GM04504 (cell line): ENCODE data around the gene PTPRE.
"Not testable (repeated sequence)": the region's sequence is repeated elsewhere in the genome, so short reads cannot be mapped to it uniquely, and the experiment has no call there.

Source experiments
- DNase-seq: peaks from one replicate; pipeline ENCODE4 v3.0.0-alpha.2; 2012; ENCODE audit warnings: low read depth

The PTPRE gene

GRCh38 chr10:128072941-128073645, 166.2 kb downstream of the PTPRE start:
- DNase-seq, result no peak

GRCh38 chr10:128073890-128074289, 167.0 kb downstream of the PTPRE start:
- no peak for DNase-seq

DNA sequence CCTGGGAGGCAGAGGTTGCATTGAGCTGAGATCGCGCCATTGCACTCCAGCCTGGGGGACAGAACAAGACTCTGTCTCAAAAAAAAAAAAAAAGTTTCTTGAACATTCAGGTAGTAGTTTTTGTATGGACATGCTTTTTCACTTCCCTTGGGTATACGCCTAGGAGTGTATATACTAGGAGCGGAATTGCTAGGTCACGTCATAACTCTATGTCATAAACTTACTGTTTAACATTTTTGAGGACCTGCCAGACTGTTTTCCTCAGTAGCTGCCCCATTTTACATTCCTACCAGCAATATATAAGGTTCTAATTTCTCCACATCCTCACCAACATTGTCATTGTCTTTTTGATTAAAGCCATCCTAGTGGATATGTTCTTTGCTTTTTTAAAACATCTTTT, 167.7 kb downstream of the PTPRE start:
- no peak for DNase-seq

DNA sequence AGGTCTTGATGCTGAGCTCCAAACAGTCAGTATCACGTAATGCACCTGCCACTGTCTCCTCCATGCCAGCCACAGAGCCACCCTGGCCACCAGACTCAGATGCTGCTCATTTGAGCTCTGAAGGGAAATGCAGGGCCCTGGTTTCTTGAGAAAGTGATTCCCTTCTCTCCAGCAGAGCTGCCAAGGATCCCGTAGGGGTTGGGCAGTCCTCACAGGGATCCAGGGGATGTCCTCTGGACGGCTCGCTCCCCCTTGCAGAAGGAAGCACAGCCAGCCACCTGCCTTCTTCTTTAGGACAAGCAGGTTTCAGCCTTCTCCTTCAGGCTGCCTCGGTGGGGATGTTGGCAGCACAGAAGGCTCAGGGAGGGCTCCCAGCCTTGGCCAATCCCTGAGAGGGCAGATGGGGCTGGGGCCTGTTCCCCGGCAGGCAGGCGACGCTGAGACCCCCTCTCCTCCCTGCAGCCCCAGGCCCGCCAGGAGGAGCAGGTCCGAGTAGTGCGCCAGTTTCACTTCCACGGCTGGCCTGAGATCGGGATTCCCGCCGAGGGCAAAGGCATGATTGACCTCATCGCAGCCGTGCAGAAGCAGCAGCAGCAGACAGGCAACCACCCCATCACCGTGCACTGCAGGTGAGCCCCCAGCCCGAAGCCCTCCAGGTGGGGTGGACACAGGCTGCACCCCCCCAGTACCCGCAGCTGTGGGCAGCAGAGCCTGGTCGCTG, 170.4 kb downstream of the PTPRE start:
- no peak for DNase-seq

DNA sequence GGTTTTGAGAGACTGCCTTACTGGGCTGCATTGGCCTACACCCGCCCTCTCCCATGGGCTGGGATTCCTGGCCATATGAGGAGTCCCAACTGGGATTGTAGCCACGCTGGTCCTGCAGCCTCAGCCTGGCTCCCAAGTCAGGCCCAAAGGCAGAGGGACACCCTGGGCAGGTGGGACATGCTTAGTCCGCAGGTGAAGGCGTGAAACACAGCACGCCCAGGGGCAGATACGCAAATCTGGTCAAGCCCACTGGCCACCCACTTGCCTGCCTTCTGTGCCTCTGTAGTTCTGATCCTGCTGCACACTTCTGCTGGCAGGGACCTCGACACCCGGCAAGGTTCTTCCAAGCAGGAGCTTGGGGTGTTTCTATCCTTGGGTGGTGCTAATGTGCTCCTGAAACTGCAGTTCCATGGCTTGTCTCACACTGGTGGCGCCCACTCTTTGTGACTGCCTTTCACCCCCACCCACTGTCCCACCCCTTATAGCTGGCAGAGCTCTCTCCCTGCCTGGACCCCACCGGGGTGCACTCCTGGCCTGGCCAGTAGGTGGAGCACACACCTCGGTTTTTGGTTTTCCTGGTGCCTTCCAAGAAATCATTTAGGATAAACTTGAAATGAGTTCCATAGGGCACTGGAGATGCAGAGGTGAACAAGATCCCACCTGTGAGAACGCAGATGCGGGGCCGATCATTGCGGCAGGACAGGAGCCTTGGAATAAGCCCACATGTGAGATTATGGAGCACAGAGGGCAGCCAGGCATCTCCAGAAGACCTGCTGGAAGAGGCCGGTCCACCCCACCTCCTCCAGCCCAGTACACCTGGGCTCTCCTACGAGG, 171.4 kb downstream of the PTPRE start:
- DNase-seq, result peak; percentile 33

GRCh38 chr10:128080231-128080630, 173.3 kb downstream of the PTPRE start:
- no peak for DNase-seq

DNA sequence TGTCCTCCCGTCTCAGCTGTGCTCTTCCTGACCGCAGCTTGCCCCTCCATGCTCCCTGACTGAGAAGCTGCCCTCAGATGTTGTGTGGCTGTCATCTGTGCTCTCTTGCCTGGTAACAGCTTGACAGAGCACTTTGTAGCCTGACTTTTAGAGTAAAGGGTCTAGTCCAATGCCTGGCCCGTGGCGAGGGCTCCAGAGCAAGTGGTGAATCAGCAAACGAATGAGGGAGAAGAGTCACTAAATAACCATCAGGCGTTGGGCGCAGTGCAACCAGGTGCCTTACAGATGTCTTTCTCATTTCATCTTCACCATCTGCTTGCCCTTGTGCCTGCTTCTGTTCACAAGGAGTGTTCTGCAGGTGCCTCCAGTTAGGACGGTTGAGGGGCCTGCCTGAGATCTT, 173.7 kb downstream of the PTPRE start:
- DNase-seq, result no peak

DNA sequence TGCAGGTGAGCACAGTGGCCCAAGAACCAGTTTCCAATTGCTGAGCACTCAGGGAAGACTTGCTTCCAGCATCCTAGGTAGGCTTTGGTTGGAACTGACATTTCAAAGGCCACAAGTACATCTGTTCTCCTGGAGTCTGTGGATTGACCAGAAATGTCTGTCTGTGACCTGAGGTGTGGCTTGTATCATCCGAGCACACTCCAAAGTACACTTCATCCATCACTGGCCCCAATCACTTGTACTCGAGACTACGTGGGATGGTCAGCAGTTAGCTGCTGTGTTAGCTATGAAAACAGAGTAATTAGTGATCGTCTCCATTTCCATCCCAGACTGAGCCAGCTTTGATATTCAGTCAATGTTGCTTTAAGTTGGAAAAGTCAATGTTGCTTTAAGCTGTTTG, 174.3 kb downstream of the PTPRE start:
- no peak for DNase-seq

DNA sequence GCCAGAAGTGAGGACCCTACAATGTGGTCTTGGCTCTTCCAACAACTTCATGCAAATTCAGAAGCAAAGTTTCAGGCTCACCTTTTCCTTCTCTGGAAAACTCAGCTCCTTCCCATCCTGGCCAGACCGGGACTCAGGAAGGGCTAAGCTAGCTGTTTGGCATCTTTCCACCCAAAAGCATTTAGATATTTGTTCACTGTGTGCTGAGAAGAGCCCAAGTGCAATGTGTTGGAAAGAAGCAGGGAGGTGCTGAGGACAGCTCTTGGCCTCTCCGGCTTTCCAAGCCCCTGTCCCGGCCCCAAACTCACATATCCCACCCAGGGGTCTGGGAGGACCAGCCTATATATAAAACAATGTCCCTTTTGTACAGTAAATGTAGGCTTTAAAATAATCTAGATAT, 174.8 kb downstream of the PTPRE start:
- DNase-seq, result no peak

DNA sequence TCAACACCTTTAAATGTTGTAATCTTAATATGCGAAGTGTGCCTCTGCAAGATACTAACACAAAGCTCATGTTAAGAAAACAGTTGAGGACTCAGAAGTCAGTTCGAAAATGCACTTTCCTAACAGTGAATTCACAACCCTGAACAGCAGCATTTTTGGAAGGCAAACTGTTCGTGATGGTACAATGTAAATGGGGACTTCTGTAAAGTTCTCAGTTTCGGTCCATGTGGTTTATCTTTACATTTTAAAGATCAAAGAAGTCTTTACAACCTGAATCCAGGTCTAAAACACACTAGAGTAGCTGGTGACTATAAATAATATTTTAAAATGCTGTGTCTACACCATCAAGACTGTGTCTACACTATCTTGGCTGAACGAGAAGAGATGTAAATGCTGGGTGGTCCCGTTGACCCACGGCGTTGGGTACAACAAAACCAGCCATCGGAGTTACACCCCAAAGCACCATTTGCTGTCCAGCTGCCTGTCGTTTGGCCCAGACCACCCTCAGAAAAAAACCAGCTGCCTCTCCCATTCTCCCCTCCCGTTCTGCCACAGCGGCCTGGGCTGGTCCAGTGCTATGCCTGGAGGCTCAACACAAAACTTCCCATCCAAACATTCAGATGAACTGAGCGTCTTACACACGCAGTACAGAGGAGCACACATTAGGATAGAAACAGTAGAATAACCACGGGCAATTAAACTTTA, 176.4 kb downstream of the PTPRE start:
- DNase-seq, result no peak

- no peak for DNase-seq
Measured at GRCh38 chr10:128084364-128084763, 177.5 kb downstream of the PTPRE start.

GRCh38 chr10:128084991-128085390, 178.1 kb downstream of the PTPRE start:
- DNase-seq, result no peak

- no peak for DNase-seq
Measured at GRCh38 chr10:128086003-128086863, 179.3 kb downstream of the PTPRE start.

DNA sequence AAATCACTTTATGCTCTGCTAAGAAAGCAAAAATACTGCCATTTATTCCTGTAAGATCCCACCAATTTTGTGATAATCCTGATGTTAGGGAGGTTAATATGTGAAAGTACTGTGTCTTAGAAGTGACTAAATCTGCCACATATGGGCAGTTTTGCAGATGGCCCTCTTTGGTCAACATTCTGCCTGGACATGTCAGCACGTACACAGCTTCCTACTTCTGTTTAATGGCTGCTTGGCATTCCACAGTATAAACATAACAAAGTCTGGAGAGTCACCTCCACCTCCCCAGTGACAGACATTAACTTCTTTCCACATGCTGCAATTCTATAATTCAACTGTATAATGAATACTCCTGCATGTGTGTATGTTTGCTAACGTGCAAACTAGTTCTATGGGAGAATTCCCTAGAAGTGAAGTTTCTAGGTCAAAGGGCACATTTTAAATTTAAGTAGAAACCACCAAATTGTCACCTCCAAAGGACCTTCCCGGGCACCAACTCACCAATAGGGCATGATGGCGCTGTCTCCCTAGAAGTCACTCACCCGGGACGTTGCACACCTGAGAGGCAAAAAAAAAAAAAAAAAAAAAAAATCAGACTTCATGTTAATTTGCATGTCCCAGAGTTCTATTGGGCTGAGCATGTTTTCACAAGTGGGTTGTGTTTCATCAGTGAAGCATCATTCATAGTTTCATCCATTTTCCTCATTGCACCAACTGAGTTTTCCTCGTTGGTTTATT, 180.4 kb downstream of the PTPRE start:
- no peak for DNase-seq

- DNase-seq, result no peak
Measured at GRCh38 chr10:128087884-128088709, 181.2 kb downstream of the PTPRE start.

DNA sequence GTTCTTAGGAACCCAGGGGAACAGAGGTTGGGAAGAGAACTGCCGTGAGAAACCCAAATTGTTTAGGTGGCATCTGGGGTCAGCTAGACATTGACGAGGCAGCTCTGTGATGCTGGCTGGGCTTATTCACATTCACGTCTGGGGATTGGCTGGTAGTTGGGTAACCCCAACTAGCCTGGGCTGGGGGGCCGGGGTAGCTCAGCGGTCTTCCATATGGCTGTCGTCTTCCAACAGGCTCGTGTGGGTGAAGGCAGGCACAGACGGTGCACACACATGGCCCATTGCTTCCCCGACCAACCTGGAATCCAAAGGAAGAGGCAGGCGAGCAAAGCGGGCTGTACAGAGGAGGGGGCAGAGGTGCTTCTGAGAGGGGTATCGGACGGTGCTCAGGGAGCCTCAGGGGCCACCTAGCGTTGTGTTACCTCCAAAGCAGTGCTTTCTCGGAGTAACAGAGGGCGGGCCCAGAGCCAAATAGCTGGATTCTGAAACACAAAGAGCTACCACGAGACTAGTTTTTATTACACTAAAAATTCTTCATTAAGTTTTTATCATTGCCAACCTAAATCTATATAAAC, 184.8 kb downstream of the PTPRE start:
- DNase-seq, result no peak

DNA sequence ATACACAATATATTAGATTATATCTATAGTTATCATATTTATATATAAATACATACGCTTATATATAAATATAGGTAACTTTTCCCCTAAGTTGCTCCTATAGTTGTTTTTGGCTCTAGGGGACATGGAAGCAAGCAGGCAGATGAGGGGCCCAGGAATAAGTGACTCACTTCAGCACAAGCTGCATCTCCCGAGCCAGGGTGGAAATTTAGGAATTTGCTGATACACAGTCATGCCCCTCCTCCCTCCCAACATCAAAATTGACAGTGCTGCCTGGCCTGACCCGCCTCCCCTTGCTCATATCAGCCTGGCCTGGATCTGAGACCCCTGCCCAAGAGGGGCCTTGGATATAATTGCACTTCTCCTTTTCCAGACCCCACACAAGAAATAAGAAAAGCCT, 185.6 kb downstream of the PTPRE start:
- no peak for DNase-seq

DNA sequence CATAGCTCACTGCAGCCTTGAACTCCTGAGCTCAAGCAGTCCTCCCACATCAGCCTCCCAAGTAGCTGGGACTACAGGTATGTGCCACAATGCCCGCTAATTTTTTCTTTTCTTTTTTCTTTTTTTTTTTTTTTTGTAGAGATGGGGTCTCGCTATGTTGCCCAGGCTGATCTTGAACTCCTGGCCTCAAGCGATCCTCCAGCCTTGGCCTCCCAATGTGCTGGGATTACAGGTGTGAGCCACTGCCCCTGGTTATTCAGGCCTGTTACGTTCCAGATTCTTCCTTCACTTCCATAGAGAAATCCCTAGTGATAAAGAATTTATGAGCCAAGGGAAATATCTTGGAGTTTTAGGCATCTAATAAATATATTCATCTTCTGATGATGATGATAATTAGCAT, 187.7 kb downstream of the PTPRE start:
- not testable (repeated sequence) for DNase-seq

- no peak for DNase-seq
Measured at GRCh38 chr10:128095027-128095752, 188.3 kb downstream of the PTPRE start.
